Measurements from ENCODE around the gene ADCY10.

GRCh38 chr1:167937709-167938010 lies 23.7 kb upstream of the ADCY10 start:
- no peak for TF ChIP-seq POLR2AphosphoS5 (IDR thresholded peaks at IDR 0.05; ENCODE audit: low read depth, low read length)
- no peak for TF ChIP-seq SIN3A (IDR thresholded peaks at IDR 0.05; ENCODE audit: borderline replicate concordance, insufficient read depth, low read length)
